Osteoblast (primary cell): ENCODE measurements around the gene PKHD1. TPM values are rescaled to one million over a fixed set of nuclear protein-coding genes. Genes with fewer than 3 reads are reported as not detected.
"Not testable (repeated sequence)": the region's sequence is repeated elsewhere in the genome, so short reads cannot be mapped to it uniquely, and the experiment has no call there.

ENCODE experiments used
- DNase-seq: peaks from one replicate; pipeline ENCODE4 v3.0.0; 2011; ENCODE audit warnings: low spot score, mixed read lengths; ENCODE audit not compliant: insufficient read length; ENCODE audit errors: missing footprints
- H2AFZ ChIP-seq: 2 replicates; pipeline ENCODE4 v1.6.0; 2011; ENCODE audit warnings: mild to moderate bottlenecking, low read length
- H3K27ac ChIP-seq: 2 replicates; pipeline ENCODE4 v1.5.1; 2011; ENCODE audit warnings: mild to moderate bottlenecking, low read depth, low read length, moderate library complexity
- H3K27me3 ChIP-seq: 2 replicates; pipeline ENCODE4 v1.6.0; 2012; ENCODE audit warnings: mild to moderate bottlenecking, control low read depth, inconsistent platforms, low read length, moderate library complexity; ENCODE audit not compliant: insufficient read depth
- H3K36me3 ChIP-seq: 2 replicates; pipeline ENCODE4 v1.5.1; 2011; ENCODE audit warnings: mild to moderate bottlenecking, low read length, control low read depth, moderate library complexity; ENCODE audit not compliant: insufficient read depth
- H3K4me1 ChIP-seq: 2 replicates; pipeline ENCODE4 v1.5.1; 2011; ENCODE audit warnings: mild to moderate bottlenecking, low read length, control low read depth, moderate library complexity; ENCODE audit not compliant: insufficient read depth
- H3K4me2 ChIP-seq: 2 replicates; pipeline ENCODE4 v1.6.0; 2011; ENCODE audit warnings: mild to moderate bottlenecking, low read length; ENCODE audit not compliant: insufficient read depth
- H3K4me3 ChIP-seq: fragments of 200-600 bp; sonication (generic); 3 replicates; pipeline ENCODE4 v1.5.1; 2012; ENCODE audit warnings: mild to moderate bottlenecking, low read length, inconsistent platforms; ENCODE audit not compliant: insufficient read depth
- H3K79me2 ChIP-seq: 2 replicates; pipeline ENCODE4 v1.6.0; 2012; ENCODE audit warnings: mild to moderate bottlenecking, low read length, control low read depth, inconsistent platforms; ENCODE audit not compliant: insufficient read depth
- H3K9me3 ChIP-seq: 2 replicates; pipeline ENCODE4 v1.5.1; 2011; ENCODE audit warnings: low read depth, low read length, control low read depth
- H4K20me1 ChIP-seq: 2 replicates; pipeline ENCODE4 v1.6.0; 2012; ENCODE audit warnings: mild to moderate bottlenecking, low read length, control low read depth; ENCODE audit not compliant: insufficient read depth
- total RNA-seq: library from RNA; depleted of rRNA; stranded (reverse); fragments of >200 nt; gene quantifications from 2 replicates; pipeline ENCODE4 v1.2.3, GENCODE V29; 2012
- TF ChIP-seq, protein P1 (sequence below): IDR thresholded peaks from 2 replicates; pipeline ENCODE4 v1.5.1; 2011; ENCODE audit warnings: mild to moderate bottlenecking, low read depth, low read length, moderate library complexity; ENCODE audit errors: extremely low read depth

PKHD1 gene
- total RNA-seq, 1 donor = not detected

DNA sequence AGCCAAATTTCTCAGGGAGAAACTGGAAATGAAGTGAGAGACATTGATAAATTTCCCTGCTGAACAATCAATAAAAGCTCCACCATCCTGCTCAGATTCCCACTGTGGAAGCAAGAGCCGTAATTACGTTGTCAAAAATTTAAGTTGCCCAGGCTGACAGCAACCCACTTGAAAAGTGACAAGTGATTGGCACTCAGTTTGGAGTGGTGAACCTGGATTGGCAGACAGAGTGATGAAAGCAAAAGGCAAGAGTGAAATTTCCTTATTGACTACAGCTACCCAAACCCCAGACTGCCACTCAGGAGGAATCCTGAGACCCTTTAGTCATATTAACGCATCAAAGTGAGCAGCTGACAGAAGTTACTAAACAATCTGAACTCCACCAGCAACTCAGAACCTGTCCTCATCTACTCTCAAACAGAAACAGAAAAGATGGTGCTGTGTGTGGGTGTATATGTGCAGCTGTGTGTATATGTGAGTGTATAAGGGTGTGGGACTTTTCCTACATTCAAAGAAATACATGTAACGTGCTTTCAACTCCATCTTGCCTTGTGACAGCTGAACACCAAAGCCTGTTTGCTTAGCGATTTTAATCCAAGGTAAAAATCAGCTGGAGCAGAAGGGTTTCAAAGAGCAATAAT is 157.4 kb downstream of the PKHD1 start:
- no peak overlapping the region for H3K4me2 ChIP-seq
- H3K79me2 ChIP-seq = no peaks in the 10 kb centered on the region
- TF ChIP-seq, protein P1, sequence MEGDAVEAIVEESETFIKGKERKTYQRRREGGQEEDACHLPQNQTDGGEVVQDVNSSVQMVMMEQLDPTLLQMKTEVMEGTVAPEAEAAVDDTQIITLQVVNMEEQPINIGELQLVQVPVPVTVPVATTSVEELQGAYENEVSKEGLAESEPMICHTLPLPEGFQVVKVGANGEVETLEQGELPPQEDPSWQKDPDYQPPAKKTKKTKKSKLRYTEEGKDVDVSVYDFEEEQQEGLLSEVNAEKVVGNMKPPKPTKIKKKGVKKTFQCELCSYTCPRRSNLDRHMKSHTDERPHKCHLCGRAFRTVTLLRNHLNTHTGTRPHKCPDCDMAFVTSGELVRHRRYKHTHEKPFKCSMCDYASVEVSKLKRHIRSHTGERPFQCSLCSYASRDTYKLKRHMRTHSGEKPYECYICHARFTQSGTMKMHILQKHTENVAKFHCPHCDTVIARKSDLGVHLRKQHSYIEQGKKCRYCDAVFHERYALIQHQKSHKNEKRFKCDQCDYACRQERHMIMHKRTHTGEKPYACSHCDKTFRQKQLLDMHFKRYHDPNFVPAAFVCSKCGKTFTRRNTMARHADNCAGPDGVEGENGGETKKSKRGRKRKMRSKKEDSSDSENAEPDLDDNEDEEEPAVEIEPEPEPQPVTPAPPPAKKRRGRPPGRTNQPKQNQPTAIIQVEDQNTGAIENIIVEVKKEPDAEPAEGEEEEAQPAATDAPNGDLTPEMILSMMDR = no peak
- no peak for DNase-seq
- no peaks in the 10 kb centered on the region for H3K36me3 ChIP-seq
- H4K20me1 ChIP-seq = no peaks in the 10 kb centered on the region
- no peaks in the 10 kb centered on the region for H3K9me3 ChIP-seq
- H3K4me1 ChIP-seq = no peaks in the 10 kb centered on the region
- no peaks in the 10 kb centered on the region for H3K27me3 ChIP-seq
- no peak overlapping the region for H2AFZ ChIP-seq
- no peak overlapping the region for H3K4me3 ChIP-seq
- H3K27ac ChIP-seq = no peak overlapping the region

- TF ChIP-seq, protein P1 = no peak
- Histone ChIP-seq H3K9me3 (no peaks in the 10 kb centered on the region), H3K79me2 (no peaks in the 10 kb centered on the region), H4K20me1 (no peaks in the 10 kb centered on the region), H3K4me2 (no peak overlapping the region), H3K27ac (no peak overlapping the region), H3K27me3 (no peaks in the 10 kb centered on the region), H3K36me3 (no peaks in the 10 kb centered on the region), H3K4me1 (no peaks in the 10 kb centered on the region), H2AFZ (no peak overlapping the region), H3K4me3 (no peak overlapping the region)
- DNase-seq = no peak
Observed at GRCh38 chr6:51928320-51928719, 159.1 kb downstream of the PKHD1 start.

DNA sequence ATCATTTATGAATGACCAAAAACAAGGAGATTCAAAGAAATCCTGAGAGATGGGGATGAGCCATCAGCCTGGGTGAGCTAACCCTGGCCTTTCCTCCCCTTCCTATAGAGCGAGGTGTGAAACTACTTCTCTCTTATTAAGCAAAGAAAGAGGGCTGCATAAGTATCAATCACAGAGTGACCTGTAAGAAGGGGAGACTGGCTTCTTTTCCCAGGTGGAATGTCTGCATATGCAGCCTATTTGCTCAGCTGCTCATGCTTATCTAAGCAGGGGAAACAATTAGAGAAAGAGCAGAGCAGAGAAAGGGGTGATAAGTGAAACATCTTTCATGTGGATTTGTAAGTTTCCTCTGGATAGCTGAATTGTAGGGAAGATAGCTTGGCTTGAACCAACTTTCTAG is 160.0 kb downstream of the PKHD1 start:
- Histone ChIP-seq H3K4me2 (no peak overlapping the region), H4K20me1 (no peaks in the 10 kb centered on the region), H3K27me3 (no peaks in the 10 kb centered on the region), H3K79me2 (no peaks in the 10 kb centered on the region), H3K27ac (no peak overlapping the region), H3K36me3 (no peaks in the 10 kb centered on the region), H3K9me3 (no peaks in the 10 kb centered on the region), H3K4me3 (no peak overlapping the region), H2AFZ (no peak overlapping the region), H3K4me1 (no peaks in the 10 kb centered on the region)
- DNase-seq = no peak
- TF ChIP-seq, protein P1 = no peak

- H3K27ac ChIP-seq = no peak overlapping the region
- no peak overlapping the region for H2AFZ ChIP-seq
- no peak overlapping the region for H3K4me2 ChIP-seq
- H4K20me1 ChIP-seq = no peaks in the 10 kb centered on the region
- no peaks in the 10 kb centered on the region for H3K27me3 ChIP-seq
- DNase-seq = no peak
- H3K9me3 ChIP-seq = no peaks in the 10 kb centered on the region
- H3K36me3 ChIP-seq = no peaks in the 10 kb centered on the region
- no peaks in the 10 kb centered on the region for H3K79me2 ChIP-seq
- TF ChIP-seq, protein P1 = no peak
- no peaks in the 10 kb centered on the region for H3K4me1 ChIP-seq
- no peak overlapping the region for H3K4me3 ChIP-seq
Observed at GRCh38 chr6:51926125-51926524, 161.3 kb downstream of the PKHD1 start.

DNA sequence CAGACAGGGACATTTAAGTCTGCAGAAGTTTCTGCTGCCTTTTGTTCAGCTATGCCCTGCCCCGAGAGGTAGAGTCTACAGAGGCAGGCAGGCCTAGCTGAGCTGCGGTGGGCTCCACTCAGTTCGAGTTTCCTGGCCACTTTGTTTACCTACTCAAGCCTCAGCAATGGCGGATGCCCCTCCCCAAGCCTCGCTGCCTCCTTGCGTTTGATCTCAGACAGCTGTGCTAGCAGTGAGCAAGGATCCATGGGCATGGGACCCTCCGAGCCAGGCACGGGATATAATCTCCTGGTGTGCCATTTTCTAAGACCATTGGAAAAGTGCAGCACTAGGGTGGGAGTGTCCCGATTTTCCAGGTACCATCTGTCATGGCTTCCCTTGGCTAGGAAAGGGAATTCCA is 164.9 kb downstream of the PKHD1 start:
- H4K20me1 ChIP-seq, H3K4me1 ChIP-seq, H3K27me3 ChIP-seq, H3K36me3 ChIP-seq, H3K27ac ChIP-seq, H3K9me3 ChIP-seq, H3K4me2 ChIP-seq, DNase-seq, H3K79me2 ChIP-seq, H3K4me3 ChIP-seq, H2AFZ ChIP-seq: not testable (repeated sequence)

DNA sequence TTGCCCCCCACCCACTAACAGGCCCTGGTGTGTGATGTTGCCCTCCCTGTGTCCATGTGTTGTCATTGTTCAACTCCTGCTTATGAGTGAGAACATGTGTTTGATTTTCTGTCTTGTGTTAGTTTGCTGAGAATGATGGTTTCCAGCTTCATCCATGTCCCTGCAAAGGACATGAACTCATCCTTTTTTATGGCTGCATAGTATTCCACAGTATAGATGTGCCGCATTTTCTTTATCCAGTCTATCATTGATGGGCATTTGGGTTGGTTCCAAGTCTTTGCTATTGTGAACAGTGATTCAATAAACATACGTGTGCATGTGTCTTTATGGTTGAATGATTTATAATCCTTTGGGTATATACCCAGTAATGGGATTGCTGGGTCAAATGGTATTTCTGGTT is 169.1 kb downstream of the PKHD1 start:
- not testable (repeated sequence) for H3K79me2 ChIP-seq, H2AFZ ChIP-seq, DNase-seq, H3K4me2 ChIP-seq, H4K20me1 ChIP-seq, H3K4me1 ChIP-seq, H3K27ac ChIP-seq, H3K4me3 ChIP-seq, H3K9me3 ChIP-seq, H3K36me3 ChIP-seq, H3K27me3 ChIP-seq
